Thoracic aorta (tissue), 2 donors: ENCODE results near the gene GFM1. TPM values are rescaled to one million over a fixed set of nuclear protein-coding genes. Genes with fewer than 3 reads are reported as not detected.

Experiments
- ATAC-seq: fragments of 150-250 bp; one replicate; pipeline ENCODE4 v1.8.0; 2017; ENCODE audit warnings: low read depth; ENCODE audit not compliant: insufficient number of reproducible peaks, low FRiP score
- DNase-seq: peaks from one replicate; pipeline ENCODE4 v3.0.0-alpha.2; 2020; ENCODE audit warnings: low spot score
- H3K27ac ChIP-seq, 2 donors: fragments of 200-600 bp; sonication (generic); 1 replicate in 1 of 2; 2 replicates in 1 of 2; pipeline ENCODE4 v1.5.1; 2016; ENCODE audit warnings: mild to moderate bottlenecking in 2 of 2, moderate library complexity in 2 of 2
- H3K27me3 ChIP-seq: fragments of 200-600 bp; sonication (generic); replicated peaks from 2 replicates; pipeline ENCODE4 v1.6.0; 2016; ENCODE audit warnings: mild to moderate bottlenecking; ENCODE audit not compliant: insufficient read depth
- H3K36me3 ChIP-seq: fragments of 200-600 bp; sonication (generic); one replicate; pipeline ENCODE4 v1.5.1; 2016
- H3K4me1 ChIP-seq, 2 donors: fragments of 200-600 bp; sonication (generic); 1 replicate in 1 of 2; 2 replicates in 1 of 2; pipeline versions ENCODE4 v1.5.1 to v1.6.0; 2016; ENCODE audit warnings: low read depth in 2 of 2, mild to moderate bottlenecking in 1 of 2; ENCODE audit not compliant: control insufficient read depth in 1 of 2
- H3K4me3 ChIP-seq: fragments of 200-600 bp; sonication (generic); 2 replicates; pipeline ENCODE4 v1.5.1; 2016; ENCODE audit warnings: mild to moderate bottlenecking
- H3K9me3 ChIP-seq: fragments of 200-600 bp; sonication (generic); 2 replicates; pipeline ENCODE4 v1.5.1; 2016
- CTCF ChIP-seq: fragments of 200-600 bp; sonication (generic); IDR thresholded peaks from one replicate; pipeline ENCODE4 v1.5.1; 2019; ENCODE audit warnings: antibody characterized with exemption
- total RNA-seq, 2 donors: library from RNA; depleted of rRNA; stranded (reverse); fragments of >200 nt; gene quantifications; one replicate each; pipeline versions ENCODE4 v1.1.0 to v1.2.3, GENCODE V29; 2016

Gene GFM1
- total RNA-seq, 2 donors from 2014 or later: 20.0 to 87.1 TPM

- ATAC-seq (no peak), DNase-seq (no peak)
- Histone ChIP-seq H3K9me3 (no peaks in the 10 kb centered on the region), H3K4me1 (peaks cover 24 to 47% of the 10 kb centered on the region in 2 donors), H3K27me3 (no peaks in the 10 kb centered on the region), H3K4me3 (no peak overlapping the region), H3K36me3 (no peaks in the 10 kb centered on the region), H3K27ac (peak overlapping the region; percentile 77 to 79)
- TF ChIP-seq CTCF: no peak
Measured at GRCh38 chr3:158722108-158722507, 77.8 kb downstream of the GFM1 start.

- Histone ChIP-seq H3K27ac (peak overlapping the region; percentile 77 to 79), H3K4me3 (no peak overlapping the region), H3K9me3 (no peaks in the 10 kb centered on the region), H3K36me3 (no peaks in the 10 kb centered on the region), H3K27me3 (no peaks in the 10 kb centered on the region), H3K4me1 (peaks cover 24 to 49% of the 10 kb centered on the region in 2 donors)
- ATAC-seq: no peak
- DNase-seq: no peak
- TF ChIP-seq CTCF: no peak
Measured at GRCh38 chr3:158723991-158724390, 79.7 kb downstream of the GFM1 start.

GRCh38 chr3:158725348-158726011 lies 81.2 kb downstream of the GFM1 start:
- H3K36me3 ChIP-seq: no peaks in the 10 kb centered on the region
- ATAC-seq (peak; percentile 89), DNase-seq (peak; percentile 66)
- H3K4me3 ChIP-seq: no peak overlapping the region
- no peak for TF ChIP-seq CTCF
- no peaks in the 10 kb centered on the region for H3K9me3 ChIP-seq
- no peaks in the 10 kb centered on the region for H3K27me3 ChIP-seq
- H3K27ac ChIP-seq: peak overlapping the region; percentile 77 to 79
- H3K4me1 ChIP-seq: peaks cover 24 to 49% of the 10 kb centered on the region in 2 donors

- H3K9me3 ChIP-seq: no peaks in the 10 kb centered on the region
- peaks cover 23 to 56% of the 10 kb centered on the region in 2 donors for H3K4me1 ChIP-seq
- no peaks in the 10 kb centered on the region for H3K36me3 ChIP-seq
- no peak for ATAC-seq
- H3K27me3 ChIP-seq: no peaks in the 10 kb centered on the region
- DNase-seq: no peak
- peak; percentile 88 for TF ChIP-seq CTCF
- peak overlapping the region; percentile 50 for H3K4me3 ChIP-seq
- H3K27ac ChIP-seq: peak overlapping the region; percentile 13 to 77
Measured at GRCh38 chr3:158727206-158728060, 83.1 kb downstream of the GFM1 start.

- DNase-seq: no peak
- Histone ChIP-seq H3K4me1 (peaks cover 17 to 56% of the 10 kb centered on the region in 2 donors), H3K27ac (no peak overlapping the region), H3K36me3 (no peaks in the 10 kb centered on the region), H3K9me3 (no peaks in the 10 kb centered on the region), H3K27me3 (no peaks in the 10 kb centered on the region), H3K4me3 (peak overlapping the region; percentile 50)
- TF ChIP-seq CTCF: no peak
- no peak for ATAC-seq
Measured at GRCh38 chr3:158728061-158728377, 83.7 kb downstream of the GFM1 start.
